ENCODE measurements around the gene AATK.

The AATK gene

GRCh38 chr17:81114351-81115093 is 51.5 kb downstream of the AATK start:
- DNase-seq (ENCODE audit: low read depth), result no peak

GRCh38 chr17:81113158-81113724 is 52.8 kb downstream of the AATK start:
- no peak for DNase-seq (ENCODE audit: low read depth)

- no peak for DNase-seq (ENCODE audit: low read depth)
These were observed 53.6 kb downstream of the AATK start for GRCh38 chr17:81112450-81112849.

- no peak for DNase-seq (ENCODE audit: low read depth)
These were observed 55.0 kb downstream of the AATK start for GRCh38 chr17:81111066-81111465.

GRCh38 chr17:81110488-81111040 is 55.5 kb downstream of the AATK start:
- DNase-seq (ENCODE audit: low read depth), result no peak

- DNase-seq (ENCODE audit: low read depth), result no peak
These were observed 56.1 kb downstream of the AATK start for GRCh38 chr17:81109957-81110356.

- DNase-seq (ENCODE audit: low read depth), result no peak
These were observed 57.8 kb downstream of the AATK start for GRCh38 chr17:81108220-81108619.

- no peak for DNase-seq (ENCODE audit: low read depth)
These were observed 59.3 kb downstream of the AATK start for GRCh38 chr17:81106716-81107115.

- DNase-seq (ENCODE audit: low read depth), result no peak
These were observed 62.6 kb downstream of the AATK start for GRCh38 chr17:81103379-81103778.

GRCh38 chr17:81102869-81103268 is 63.2 kb downstream of the AATK start:
- DNase-seq (ENCODE audit: low read depth), result no peak

GRCh38 chr17:81102352-81102751 is 63.7 kb downstream of the AATK start:
- DNase-seq (ENCODE audit: low read depth), result no peak

- DNase-seq (ENCODE audit: low read depth), result peak; percentile 82
These were observed 64.3 kb downstream of the AATK start for GRCh38 chr17:81101614-81102306.

- DNase-seq (ENCODE audit: low read depth), result no peak
These were observed 65.4 kb downstream of the AATK start for GRCh38 chr17:81100668-81101067.

- DNase-seq (ENCODE audit: low read depth), result no peak
These were observed 66.1 kb downstream of the AATK start for GRCh38 chr17:81099888-81100287.

GRCh38 chr17:81097943-81098308 is 68.1 kb downstream of the AATK start:
- no peak for DNase-seq (ENCODE audit: low read depth)

GRCh38 chr17:81097134-81097942 is 68.7 kb downstream of the AATK start:
- peak; percentile 35 for DNase-seq (ENCODE audit: low read depth)

- DNase-seq (ENCODE audit: low read depth), result no peak
These were observed 69.3 kb downstream of the AATK start for GRCh38 chr17:81096741-81097133.

- no peak for DNase-seq (ENCODE audit: low read depth)
These were observed 70.6 kb downstream of the AATK start for GRCh38 chr17:81095383-81095762.

GRCh38 chr17:81094509-81095382 is 71.3 kb downstream of the AATK start:
- peak; percentile 74 for DNase-seq (ENCODE audit: low read depth)

GRCh38 chr17:81093619-81094508 is 72.2 kb downstream of the AATK start:
- DNase-seq (ENCODE audit: low read depth), result no peak
